OCI-LY1 (cell line): ENCODE results near the gene PRR36.

Experiments used
- CTCF ChIP-seq: fragments of 200-600 bp; sonication (generic), shearing (Covaris generic); IDR thresholded peaks from 2 replicates; pipeline ENCODE4 v1.5.1; 2017; ENCODE audit warnings: mild to moderate bottlenecking, antibody characterized with exemption, low read length, moderate library complexity, mixed read lengths
- EZH2 ChIP-seq: fragments of 200-600 bp; sonication (generic), shearing (Covaris generic); IDR thresholded peaks from 2 replicates; pipeline ENCODE4 v1.8.0; 2017; ENCODE audit warnings: borderline replicate concordance, mixed run types, mild to moderate bottlenecking, antibody characterized with exemption, low read length, moderate library complexity, mixed read lengths

DNA sequence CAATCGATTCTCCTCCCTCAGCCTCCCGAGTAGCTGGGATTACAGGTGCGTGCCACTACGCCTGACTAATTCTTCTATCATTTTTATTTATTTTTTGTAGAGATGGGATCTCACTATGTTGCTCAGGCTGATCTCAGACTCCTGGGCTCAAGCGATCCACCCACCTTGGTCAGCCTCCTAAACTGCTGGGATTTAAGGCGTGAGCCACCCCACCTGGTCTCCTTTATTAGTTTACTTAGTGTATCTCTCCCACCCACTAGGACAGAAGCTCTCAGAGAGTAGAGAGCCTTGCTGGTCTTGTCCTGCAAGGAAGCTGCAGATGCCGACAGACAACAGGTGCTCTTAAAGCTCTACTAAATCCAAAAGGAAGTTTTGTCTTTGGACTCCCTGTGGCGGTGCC, 11.6 kb upstream of the PRR36 start:
- no peak for TF ChIP-seq CTCF
- no peak for TF ChIP-seq EZH2
